GM10847 (cell line): Measurements from ENCODE around the gene XRCC3.

ENCODE experiments used
- POLR2A ChIP-seq: IDR thresholded peaks from 2 replicates; pipeline ENCODE4 v1.6.1; 2011; ENCODE audit not compliant: insufficient read length; ENCODE audit errors: extremely low read depth

XRCC3 gene

DNA sequence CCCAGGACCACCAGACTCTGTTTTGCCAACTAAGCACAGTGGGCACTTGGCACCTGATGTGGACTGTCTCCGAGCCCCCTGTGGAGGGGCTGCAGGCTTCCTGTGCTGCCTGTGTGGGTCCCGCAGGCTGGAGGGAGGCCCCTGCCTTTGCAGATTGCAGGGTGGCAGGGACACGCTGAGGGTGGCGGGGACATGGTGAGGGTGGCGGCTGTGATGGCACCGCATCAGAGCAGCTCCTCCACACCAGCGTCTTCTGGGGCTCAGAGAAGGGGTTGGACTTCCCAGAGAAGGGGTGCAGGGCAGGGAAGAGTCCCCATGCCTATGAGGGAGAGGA is 8.5 kb upstream of the XRCC3 start:
- no peak for TF ChIP-seq POLR2A

DNA sequence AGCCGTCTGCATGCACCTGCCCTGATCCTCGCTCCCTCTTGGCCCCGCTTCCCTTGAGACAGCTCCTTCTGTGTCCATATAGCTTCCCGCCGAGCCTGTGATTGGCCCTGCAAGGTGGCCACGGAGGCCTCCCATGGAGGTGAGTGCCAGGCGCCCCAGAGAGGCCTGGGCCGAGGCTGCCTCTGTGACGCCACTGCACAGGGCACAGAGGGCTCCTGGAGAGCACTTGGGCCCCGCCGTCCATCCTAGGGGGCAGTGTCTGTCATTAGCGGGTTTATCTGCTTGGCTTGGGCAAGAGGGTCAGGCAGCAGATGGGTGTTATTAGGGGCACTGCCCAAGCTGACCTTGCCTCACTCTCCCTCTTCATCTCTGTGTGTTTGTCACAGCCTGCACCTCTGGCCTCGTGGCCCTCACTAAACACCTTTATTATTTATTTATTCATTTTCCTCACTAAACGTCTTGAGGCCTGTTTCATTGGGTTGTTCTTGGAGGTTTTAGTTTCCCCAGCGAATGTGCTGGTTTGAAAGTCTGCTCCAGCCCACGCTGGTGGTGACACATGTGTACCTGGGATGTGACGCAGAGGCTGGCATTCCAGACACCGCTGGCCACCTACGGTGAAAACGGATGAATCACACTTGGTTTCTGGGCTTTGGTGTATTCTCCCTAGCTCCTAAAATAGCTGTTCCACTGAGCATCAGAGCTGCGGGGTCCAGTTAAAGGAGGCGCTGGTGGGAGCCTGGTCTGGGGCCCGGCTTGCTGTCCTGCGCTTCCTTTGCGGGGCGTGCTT is 6.3 kb upstream of the XRCC3 start:
- no peak for TF ChIP-seq POLR2A

DNA sequence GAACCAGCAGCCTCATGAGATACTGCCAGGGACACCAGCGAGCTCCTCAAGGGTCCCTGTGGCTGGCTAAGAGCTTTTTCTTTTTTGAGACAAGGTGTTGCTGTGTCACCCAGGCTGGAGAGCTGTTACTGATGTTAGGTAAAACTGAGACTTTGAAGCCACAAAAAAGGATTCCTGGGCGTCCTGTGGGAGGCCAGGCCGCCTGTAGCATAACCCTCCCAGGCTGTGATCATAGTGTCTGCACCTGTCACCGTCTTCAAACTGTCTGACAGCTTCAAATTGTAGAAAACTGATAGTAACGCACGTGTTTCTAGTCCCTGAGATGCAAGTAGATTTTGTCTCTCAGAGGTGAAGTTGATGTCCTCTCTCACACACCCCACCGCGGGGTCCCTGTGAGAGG is 4.5 kb upstream of the XRCC3 start:
- no peak for TF ChIP-seq POLR2A

- TF ChIP-seq POLR2A, result no peak
Measured at GRCh38 chr14:103718572-103718971, 3.3 kb upstream of the XRCC3 start.

DNA sequence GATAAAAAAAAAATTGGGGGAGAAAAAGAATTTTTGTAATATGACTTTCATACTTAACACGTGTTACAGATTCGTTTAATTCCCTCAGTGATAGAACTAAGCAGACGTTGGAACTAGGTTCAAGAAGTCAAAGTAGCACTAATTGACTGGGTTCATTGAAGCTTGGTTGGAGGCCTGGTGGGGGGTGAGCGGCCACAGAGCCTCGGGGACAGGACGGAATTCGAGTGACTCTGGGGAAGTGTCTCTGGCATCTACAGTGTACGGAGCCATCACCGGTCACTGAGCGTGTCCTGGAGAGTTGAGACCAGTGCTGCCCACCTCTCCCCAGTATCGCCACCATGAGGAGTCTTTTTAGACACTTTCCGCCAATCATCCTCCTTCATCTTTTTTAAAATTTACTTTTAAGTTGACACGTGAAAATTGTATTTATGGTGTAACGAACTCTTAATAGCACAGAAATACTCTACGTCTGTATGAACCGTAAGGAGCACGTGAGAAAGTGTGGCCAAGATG is 1.7 kb upstream of the XRCC3 start:
- no peak for TF ChIP-seq POLR2A

DNA sequence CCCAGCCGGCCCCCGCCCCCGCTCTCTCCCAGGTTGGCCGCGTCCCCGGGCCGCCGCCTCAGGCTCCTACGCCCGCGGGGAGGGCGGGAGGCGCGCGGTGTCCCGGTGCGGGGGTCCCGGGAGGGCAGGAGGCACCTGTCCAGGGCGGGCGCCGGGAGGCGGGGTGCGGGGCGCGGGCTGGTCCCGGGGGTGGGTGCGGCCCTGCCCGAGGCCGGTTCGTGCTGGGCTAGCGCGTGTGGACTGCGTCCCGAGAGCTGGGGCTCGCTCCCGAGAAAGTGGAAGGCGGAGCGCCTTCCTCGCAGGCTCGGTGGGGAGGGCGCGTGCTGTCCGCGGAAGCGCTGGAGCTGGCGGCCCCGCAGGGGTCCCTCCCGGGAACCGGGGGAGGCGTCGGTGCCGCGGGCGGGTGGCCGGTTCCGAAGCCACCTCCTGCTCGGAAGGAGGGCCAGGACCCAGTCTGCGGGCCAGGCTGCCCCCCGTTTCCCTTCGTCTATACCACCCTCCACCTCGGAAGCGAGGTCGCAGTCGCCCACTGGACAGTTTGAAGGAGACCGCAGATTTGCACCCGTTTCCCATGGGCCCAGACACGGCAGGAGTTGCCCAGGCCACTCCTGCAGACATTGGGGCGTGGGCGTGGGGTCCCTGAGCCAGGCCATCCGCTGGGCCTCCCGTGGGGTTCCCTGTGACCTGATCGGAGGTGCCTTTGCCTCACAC is 995 bp upstream of the XRCC3 start:
- no peak for TF ChIP-seq POLR2A

- no peak for TF ChIP-seq POLR2A
Measured at GRCh38 chr14:103714063-103714724, 1.1 kb downstream of the XRCC3 start.

DNA sequence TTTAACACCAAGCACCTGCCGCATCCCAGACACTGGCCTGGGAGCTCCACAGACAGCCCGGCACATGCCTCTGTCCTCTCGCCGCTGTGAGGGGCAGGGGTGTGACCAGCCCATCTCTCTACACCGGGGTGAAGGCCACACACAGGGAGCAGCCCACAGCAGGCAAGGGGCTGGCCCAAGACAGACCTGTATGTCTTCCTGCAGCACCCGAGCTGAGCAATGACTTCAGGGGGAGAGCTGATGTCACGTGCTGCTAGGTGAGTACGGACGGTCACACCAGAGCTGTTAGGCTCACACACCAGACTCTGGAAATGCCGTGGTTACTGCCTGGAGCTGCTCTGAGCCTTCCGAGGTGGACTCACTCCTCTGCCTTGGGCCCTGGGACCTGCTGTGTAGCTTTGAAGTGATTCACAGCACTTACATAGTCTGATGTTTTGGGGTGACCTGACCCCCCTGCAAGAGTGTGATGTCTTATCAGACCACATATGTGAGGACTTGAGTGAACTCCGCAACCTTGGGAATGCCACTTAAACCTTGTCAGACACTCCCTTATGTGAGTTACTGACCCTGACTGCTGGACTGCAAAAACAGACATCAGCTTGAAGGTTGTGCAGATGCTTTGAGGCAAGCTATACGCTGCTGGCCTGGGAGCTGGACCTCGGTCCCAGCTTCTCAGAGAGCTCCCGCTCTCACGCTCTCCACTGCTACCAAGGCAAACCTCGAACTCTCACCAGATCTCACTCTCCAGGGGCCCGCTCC is 1.8 kb downstream of the XRCC3 start:
- TF ChIP-seq POLR2A, result no peak

GRCh38 chr14:103712633-103713247 is 2.5 kb downstream of the XRCC3 start:
- no peak for TF ChIP-seq POLR2A

DNA sequence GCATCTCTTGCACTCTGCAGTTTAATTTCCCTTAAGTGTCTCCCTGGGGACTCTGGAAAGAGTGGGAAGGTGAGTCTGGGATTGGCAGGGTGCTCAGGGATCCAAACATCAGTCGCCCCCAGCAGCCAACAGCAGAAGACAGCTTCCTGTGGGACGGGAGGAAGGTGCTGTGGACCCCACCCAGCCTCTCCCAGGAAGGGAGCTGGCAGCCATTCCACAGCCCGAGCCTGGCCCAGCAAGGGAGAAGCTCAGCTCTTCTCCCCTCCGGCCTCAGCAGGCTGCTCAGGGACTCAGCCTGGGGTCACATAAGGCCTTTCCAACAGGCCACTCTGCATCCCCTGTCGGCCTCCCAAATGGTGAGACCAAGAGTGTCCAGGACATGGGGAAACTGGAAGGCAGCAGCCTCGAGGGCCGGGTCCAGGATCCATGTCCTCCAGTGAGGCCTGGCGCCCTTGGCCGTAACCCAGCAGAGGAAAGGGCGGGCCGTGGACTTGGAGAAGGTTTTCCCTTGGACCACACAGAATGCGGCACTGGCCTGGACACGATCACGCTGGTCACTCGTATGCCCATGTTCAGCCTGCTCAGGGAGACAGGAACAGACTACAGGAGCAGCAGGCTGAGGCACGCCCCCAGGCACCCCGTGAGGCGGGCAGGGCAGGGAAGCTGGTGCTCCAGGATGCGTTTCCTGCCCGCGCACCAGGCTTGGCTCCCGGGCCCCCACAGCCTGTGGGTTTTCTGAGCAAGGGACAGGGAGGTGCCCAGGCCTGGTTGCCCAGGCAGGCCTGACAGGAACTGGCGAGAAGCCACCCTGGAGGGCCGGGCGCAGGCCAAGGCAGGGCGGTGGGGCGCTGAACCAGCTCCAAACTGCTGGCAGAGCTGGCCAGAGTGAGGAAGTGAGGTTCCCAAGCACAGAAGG is 3.5 kb downstream of the XRCC3 start:
- TF ChIP-seq POLR2A, result no peak

DNA sequence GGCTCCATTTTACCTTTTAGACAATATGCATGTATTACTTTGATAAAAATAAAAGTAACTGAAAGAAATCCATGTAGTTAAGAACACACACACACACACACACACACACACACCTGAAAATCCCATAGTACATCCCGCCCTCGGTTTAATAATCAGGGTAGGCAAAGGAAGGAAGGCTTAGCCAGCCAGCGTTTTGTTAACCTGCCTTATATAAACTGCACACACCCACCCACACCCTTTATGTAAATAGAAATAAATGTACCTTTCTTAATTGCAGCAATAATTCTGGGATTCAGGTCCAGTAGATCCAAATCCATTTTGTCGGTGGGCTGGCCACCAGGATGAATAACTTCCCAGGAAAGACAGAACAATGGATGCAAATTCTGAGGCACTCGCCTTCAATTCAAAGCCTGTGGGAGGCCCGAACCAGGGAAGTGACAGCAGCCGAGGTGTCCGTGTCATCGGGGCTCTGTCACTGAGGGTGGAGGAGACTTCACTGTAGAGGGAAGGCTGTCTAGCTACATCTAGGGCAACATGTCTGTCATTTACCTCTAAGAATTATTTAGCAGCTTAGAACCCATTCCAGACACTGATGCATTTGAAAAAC is 4.4 kb downstream of the XRCC3 start:
- no peak for TF ChIP-seq POLR2A

DNA sequence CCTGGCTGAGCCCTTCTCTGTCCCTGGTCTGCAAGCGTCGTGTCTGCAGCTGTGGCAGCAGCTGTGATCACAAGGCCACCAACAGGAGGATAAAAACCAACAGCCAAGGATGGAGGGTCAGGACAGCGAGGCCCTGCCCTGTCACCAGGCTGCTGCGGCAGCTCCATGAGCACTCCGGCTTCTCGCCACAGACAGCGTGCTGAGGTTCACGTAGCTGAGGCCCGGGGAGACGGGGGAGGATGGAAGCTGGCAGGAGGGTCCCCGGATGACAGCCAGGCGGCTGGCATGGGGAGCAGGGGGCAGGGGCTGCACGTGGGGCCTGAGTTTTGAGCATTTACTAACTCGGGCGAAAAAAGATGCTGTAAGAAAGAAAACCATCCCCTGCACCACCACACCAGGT is 5.4 kb downstream of the XRCC3 start:
- no peak for TF ChIP-seq POLR2A

- no peak for TF ChIP-seq POLR2A
Measured at GRCh38 chr14:103708750-103709187, 6.5 kb downstream of the XRCC3 start.
